ENCODE results near the gene CA11.
A peak's percentile ranks its signal among the peaks of the same experiment; 100 is the strongest.
"Not testable (repeated sequence)": the region's sequence is repeated elsewhere in the genome, so short reads cannot be mapped to it uniquely, and the experiment has no call there.

CA11 gene

DNA sequence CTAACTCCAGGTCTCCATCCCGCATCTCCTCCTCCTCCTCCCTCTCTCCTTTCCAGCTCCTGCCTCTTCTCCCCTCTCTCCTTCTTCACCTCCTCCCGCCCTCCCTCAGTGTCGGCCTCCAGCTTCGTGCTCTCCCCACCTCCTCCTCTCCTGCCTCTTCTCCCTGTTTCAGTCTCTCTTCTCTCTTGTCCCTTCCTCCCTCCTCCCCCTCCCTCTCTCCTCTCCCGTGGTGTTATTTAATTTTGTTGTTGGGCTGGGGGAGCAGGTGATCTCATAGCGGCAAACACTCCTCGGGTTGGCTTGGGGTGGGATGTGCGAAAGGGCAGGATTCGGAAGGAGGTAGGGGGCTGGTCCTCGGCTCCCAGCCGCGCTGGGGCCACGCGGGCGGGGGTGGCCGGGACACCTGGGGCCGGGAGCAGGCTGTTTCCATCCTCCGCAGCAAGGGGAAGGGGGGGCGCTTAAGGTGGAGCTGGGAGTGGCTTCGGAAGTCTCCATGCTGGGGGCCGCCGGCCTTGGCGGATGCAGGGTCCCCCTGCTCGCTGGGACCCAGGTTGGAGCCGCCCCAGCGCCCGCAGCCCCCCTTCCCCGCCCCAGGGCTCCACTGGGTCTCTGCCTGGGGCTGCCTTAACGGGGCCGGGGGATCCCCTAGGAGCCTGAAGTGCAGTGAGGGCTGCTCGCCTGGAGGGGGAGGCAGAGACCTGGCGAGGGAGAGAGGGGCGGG, at the start of gene CA11:
Gene CA11, minus strand, starts transcription at position 187 of the 721 bp plus-strand sequence. CDS start 555 bp downstream, outside the sequence.
- DNase-seq (ENCODE audit: low spot score), result peak; percentile 64

DNA sequence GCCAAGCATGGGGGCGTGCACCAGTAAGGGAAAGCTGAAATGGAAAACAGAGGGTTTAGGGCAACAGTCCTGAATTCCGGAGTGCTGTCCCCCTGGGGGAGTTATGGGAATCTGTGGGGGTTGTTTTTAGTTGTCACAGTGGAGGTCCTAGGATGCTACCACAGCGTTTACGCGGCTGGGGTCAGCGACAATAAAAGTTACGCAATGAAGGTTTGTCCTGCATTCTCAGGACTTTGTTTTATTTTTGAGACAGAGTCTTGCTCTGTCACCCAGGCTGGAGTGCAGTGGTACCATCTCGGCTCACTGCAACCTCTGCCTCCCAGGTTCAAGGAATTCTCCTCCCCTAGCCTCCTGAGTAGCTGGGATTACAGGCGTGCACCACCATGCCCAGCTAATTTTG, 47.6 kb upstream of the CA11 start:
- not testable (repeated sequence) for DNase-seq (ENCODE audit: low spot score)

DNA sequence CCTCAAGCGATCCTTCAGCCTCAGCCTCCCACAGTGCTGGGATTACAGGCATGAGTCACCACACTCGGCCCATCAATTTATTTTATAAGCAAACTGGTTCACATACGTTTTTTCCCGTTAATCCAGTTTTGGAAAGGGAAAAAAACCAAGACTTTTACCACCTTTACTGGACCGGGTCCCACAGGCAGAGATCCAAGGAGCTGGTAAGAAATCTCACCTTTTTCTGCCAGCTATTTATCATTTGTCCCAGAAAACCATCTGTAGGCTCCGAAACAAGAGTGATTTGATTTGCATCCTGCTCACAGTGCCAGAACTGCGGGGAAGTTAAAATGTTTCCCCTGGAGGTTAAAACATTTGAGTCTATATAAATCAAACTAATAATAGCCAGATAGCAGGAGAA, 43.5 kb upstream of the CA11 start:
- DNase-seq (ENCODE audit: low spot score), result no peak

DNA sequence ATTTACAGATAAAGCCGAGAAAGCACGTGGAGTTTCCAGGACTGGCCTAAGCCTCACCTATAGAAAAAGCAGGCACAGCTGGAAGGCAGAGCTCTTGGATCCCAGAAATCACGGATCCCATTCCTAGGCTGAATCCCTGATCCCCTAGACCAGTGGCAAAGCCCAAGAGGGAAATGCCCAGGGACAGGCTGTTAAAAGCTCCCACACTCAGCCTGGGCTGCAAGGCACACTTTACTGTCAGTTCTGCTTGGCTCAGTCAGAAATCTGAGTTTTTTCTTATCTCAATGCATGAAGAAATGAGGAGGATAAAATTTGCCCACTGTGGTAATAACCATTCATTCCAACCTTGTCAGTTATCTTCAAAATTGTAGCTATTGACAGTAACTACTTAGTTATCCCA, 41.8 kb upstream of the CA11 start:
- DNase-seq (ENCODE audit: low spot score), result no peak

DNA sequence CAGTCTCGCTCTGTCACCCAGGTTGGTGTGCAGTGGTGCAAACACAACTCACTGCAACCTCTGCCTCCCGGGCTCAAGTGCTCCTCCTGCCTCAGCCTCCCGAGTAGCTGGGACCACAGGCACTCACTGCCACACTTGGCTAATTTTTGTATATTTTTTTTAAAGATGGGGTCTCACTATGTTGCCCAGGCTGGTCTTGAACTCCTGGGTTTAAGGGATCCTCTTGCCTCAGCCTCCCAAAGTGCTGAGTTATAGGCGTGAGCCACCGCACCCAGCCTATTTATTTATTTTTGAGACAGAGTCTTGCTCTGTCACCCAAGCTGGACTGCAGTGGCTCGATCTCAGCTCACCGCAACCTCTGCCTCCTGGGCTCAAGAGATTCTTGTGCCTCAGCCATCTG, 40.6 kb upstream of the CA11 start:
- not testable (repeated sequence) for DNase-seq (ENCODE audit: low spot score)

DNA sequence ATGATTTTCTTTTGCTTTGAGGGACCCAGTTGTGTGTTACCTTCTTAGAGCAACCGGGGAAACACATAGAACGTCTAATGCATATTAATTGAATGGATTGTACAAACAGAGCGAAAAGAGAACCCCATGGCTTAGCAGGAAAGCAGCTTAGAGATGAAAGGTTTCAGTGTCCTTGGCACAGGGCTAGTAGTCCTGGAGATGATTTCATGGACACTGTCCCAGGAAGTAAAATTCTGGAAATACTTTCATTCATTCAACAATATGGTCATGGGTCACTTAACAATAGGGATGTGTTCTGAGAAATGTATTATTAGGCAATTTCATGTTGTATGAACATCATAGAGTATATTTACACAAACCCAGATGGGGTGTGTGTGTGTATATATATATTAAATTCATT, 40.1 kb upstream of the CA11 start:
- no peak for DNase-seq (ENCODE audit: low spot score)

DNA sequence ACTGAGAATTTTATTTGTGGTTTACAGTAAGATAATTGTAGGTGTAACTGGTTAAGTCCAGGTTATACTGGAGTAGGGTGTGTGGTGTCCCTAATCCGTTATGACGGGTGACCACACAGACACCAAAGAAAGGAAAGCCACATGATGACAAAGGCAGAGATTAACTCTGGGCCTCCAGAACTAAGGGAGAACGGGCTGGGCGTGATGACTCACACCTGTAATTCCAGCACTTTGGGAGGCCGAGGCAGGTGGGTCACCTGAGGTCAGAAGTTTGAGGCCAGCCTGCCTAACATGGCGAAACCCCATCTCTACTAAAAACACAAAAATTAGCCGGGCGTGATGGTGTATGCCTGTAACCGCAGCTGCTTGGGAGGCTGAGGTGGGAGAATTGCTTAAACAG, 39.6 kb upstream of the CA11 start:
- DNase-seq (ENCODE audit: low spot score), result no peak

DNA sequence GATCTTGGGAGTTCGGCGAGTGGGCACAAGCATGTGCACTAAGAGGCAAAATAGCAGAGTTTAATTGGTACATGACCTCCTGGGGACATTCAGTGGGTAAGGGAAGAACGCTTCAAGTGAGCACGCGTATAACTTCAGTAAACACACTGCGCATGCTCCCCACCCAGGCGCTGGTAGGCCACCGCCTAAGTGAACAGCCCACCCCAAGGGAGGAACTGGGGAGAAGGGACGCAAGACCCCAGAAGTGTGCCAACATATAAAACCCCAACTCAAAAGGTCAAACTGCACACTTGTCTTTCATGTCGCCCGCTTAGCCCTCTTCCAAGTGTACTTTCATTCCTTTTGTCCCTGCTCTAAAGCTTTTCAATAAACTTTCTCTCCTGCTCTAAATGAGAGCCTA, 37.4 kb upstream of the CA11 start:
- DNase-seq (ENCODE audit: low spot score), result no peak

DNA sequence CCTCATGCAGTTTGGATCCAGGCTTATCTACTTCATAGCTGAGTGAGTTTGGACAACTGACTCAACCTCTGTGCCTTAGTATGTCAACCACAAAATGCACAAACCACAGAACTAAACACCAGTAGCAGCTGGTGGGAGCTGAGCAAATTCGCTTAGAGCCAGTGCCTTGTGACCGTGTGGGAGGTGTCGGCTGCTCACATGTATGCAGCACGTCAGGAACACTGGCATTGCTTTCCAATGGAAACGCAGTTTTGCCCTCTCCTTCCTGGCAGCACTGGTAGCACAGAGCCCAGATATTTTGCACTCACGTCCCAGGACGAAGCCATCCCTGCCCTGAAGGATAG, 35.1 kb upstream of the CA11 start:
- DNase-seq (ENCODE audit: low spot score), result no peak

DNA sequence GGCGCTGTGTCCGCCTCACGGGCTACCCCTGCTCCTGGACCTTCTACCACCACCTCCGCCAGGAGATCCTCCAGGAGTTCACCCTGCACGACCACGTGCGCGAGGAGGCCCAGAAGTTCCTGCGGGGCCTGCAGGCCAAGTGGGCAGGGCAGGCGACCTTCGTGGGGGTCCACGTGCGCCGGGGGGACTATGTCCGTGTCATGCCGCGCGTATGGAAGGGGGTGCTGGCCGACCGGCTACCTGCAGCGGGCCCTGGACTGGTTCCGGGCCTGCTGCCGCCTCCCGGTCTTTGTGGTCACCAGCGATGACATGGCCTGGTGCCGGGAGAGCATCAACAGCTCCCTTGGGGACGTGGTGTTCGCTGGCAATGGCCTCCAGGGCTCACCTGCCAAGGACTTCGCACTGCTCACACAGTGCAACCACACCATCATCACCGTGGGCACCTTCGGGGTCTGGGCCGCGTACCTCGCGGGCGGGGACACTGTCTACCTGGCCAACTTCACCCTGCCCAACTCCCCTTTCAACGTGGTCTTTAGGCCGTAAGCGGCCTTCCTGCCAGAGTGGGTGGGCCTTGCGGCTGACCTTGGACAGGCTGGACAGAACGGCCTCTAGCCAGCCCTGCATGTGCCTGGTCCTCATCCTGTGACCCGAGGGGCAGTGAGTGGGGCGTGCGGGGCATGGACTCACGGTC, 34.6 kb upstream of the CA11 start:
- DNase-seq (ENCODE audit: low spot score), result no peak

DNA sequence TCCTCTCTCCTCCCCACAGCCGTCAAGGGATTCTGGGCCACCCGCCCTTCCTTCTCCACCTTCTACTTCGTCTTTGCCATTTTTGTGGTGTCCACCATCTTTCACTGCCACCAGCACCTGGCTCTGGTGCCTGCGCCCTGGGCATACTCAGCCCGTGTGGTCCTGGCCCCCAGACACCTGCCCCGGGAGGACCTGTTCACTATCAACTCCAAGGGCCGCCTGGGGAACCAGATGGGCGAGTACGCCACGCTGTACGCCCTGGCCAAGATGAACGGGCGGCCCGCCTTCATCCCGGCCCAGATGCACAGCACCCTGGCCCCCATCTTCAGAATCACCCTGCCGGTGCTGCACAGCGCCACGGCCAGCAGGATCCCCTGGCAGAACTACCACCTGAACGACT, 34.0 kb upstream of the CA11 start:
- not testable (repeated sequence) for DNase-seq (ENCODE audit: low spot score)

DNA sequence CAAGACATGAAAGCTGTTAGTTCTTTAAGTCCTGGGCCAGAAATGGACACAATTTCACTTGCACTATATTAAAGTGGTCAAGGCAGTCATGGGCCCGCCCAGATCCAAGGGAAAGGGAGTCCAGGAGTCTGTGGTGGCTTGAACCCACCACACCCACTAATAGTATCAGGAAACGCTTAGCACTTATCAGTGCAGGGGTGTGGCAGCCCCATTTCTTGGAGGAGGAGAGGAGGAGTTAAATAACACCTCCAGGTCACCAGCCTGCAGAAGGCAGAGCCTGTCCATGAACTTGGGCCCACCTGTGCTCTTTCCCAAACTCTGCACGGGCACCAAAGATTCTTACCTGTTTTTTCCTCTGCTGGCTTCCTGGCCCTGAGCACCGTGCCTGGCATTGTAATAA, 32.2 kb upstream of the CA11 start:
- peak; percentile 25 for DNase-seq (ENCODE audit: low spot score)

DNA sequence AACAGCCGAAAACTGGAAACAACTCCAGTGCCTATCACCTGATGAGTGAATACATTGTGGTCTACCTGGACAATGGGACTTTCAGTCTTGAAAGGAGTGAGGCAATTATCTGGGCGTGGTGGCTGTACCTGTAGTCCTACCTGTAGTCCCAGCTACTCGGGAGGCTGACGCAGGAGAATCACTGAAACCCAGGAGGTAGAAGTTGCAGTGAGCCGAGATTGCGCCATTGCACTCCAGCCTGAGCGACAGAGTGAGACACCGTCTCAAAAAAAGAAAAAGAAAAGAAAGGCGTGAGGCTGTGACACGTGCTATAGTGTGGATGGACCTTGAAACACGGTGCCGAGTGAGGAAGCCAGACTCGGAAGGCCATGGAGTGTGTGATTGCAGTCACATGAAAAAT, 30.9 kb upstream of the CA11 start:
- no peak for DNase-seq (ENCODE audit: low spot score)

DNA sequence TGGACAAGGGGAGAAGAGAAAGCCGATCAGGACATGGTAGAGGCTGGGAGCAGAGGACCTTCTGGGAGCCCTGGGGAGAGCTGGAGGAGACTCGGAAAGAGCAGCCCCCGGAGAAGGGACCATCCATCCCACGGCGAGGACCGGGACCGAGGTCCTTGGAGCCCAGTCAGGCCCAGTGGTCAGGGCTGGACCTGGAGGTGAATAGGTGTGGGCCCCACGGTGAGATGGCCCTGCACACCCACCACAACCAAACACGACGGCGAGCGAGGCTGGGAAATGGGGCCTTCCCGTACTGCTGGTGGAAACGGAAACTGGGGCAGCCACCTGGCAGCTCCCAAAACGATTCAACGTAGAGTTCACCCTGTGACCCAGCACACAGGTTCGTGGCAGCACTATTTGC, 30.5 kb upstream of the CA11 start:
- DNase-seq (ENCODE audit: low spot score), result no peak

DNA sequence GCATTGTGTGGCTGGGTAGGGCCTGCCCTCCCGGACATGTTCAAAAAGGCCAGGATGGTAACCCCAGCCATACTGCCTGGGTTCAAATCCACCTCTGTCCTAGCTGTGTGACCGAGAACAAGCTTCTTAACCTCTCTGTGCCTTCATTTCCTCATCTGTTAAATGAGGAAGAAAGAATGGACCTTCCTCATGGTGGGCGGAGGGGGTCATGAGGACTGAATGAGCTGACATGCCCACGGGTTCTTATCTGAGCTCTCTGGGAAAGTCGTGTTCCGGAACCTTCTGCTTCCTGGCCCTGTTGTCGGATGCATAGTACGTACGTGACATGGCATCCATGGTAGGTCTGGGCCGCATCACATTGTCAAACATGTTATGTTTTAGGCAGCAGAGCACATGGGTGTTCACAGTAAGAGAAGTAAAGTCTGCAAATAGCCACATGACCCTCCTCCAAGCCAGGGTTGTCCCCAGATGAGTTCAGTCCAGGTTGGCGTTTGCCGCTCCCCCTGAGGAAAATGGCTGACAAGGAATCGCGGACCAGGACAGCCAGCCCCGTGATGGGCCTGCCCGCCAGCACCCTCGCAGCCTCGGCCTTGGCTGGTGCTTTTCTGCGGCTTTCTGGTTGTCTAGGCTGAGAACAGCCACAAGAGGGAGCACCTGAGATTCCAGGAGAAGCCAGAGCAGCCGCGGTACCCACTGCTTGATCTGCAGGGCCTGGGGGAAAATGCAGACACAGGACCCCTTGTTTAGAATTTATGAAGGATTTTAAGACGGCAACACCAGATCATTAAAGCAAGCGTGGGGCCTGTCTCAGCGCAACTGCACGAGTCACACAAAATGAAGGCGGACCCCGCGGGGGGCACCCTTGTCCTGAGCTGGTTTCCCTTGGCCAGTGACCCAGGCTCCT, 29.2 kb upstream of the CA11 start:
- DNase-seq (ENCODE audit: low spot score), result peak; percentile 81

DNA sequence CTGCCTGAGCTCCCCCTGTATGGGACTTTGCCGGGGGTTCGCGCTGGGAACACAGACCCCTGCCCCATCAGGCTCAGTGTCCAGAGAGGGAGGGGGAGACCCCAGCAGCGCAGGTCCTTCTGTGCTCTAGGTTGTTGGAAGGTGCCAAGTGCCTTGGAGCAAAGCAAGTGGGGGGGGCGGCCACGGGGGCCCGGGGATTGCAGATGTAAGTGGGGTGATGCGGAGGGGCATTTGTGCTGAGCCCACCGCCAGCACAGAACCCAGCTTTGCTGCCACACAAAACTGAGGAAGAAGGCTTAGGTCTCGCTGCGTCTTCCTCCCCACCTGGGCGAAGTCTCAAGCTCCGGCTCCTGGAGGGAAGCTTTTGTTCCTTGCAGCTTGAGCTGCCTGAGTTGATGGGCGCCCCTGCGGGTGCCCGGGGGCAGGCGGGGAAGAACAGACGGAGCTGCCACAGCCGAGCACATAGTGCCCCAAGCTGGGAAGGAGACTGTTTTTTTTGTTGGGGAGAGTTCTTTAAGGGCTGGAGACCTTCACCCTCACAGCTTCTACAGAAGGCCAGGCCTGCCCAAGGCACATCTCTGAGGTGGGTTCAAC, 28.3 kb upstream of the CA11 start:
- DNase-seq (ENCODE audit: low spot score), result no peak

DNA sequence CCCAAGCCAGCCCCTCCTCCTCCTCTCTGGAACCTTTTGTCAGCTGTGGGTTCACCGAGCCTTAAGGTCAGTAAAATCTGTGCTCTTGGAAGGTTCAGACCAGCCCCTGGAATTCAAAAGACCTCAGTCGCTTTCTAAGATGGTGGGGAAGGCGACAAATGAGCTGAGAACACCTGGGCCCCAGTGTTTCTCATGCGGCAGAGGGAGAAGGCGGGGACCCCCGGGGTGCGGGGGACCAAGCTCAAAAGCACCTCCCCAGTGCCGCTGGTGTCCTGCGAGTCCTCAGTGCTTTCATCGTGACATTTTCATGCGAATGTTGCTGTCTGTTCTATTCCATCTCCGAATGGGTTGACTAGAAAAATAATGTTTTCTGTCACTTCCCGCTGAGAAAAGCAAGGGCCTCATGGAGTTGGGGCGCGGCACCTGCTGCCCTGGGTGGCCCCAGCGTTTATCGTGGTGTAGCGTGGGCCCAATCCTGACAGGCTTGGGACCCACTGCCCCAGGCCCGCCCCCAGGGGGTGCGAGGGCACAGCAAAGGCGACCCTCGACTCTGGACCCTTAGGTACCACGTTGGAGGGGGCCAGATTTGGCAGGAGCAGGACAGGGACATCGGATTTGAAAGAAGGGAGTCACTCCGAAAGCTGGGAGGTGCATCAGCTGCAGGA, 27.6 kb upstream of the CA11 start:
- DNase-seq (ENCODE audit: low spot score), result no peak

DNA sequence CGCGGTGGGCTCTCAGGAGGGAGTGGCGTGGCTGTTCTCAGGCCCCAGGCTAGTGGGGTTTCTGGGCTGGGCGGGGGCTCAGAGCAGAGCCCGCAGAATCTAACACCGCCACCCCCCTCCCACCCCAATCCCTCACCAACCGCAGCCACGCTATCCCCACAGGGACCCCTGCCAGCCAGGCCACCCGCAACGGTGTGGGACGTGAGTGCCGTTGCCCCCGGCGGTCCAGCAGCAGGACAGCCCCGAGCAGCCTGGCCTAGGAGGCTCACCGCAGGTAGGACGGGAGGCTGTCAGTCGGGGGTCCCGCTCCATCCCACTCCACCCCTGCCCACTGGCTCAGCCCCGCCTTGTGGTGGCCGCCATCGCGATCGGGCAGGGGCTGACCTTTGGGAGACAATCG, 27.0 kb upstream of the CA11 start, which contains the start of gene NTN5:
Gene NTN5, minus strand, starts transcription at position 24 of the 400 bp plus-strand sequence. CDS start 2,031 bp downstream, outside the sequence.
- DNase-seq (ENCODE audit: low spot score), result no peak

DNA sequence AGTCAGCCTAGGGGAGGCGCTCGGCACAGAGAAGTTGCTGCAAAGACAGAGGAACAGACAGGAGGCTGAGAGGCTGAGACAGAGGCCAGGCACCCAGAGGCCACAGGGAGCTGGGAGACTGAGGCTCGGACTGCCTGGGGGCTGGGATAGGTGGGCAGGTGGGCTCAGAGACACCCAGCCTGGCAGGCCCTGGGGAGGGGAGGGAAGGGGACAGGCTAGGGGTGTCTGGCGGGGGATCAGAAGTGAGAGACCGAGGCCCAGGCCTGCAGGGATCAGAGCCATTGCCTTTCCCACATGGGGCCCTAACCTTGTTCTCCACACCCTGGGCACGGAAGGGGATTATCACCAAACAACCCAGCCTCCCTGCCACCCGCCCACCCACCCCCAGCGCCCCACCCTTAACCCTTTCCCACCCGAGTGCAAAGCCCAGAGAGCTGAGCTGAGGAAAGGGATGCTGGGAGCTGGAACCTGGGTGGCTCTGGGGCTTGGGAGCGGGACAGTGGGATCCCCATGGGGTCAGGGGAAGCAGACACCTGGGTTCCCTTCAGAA, 25.5 kb upstream of the CA11 start:
- DNase-seq (ENCODE audit: low spot score), result no peak

DNA sequence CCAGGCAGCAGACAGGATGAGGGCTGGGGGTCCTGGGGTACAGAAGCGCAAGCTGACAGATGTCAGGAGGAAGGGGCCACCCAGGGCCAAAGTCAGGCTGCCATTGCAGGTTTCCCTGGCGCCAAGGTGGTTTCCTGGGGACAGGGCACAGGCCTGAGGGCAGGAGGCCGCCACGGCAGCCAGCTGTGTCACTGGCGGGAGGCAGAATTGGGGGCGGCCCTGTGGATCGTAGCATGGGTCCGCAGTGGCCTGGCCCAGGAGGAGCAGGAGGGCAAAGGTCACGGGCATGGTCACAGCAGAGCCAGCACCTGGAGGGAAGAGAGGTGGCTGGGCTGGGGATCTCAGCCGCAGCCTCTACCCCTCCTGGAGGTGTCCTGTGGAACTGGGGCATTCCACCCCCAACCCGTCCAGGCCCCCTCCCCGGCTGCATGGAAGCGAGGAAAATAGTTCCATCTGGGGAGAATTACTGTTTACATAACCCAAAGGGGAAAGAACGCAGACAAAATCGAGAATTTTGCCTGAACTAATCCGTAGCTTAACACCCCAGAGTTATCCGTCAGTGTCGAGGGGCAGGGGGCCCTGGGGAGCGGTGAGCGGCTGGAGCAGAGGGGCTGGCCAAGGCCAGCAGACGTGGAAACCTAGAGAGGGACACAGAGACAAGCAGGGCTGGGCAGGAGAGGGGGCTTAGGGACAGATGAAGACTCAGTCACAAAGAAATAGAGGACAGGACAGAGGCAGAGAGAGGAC, 24.9 kb upstream of the CA11 start:
- DNase-seq (ENCODE audit: low spot score), result no peak

Measured in hematopoietic multipotent progenitor cell treated with erythropoietin and hydrocortisone succinate and interleukin-3 and kit ligand, for 17 days (in vitro differentiated cells).